SU-DHL-6 (cell line): ENCODE results near the gene TRIM54.

ENCODE experiments used
- H2AFZ ChIP-seq: fragments of 200-600 bp; sonication (generic); 2 replicates; pipeline ENCODE4 v1.6.1; 2014; ENCODE audit warnings: low read depth, mild to moderate bottlenecking, moderate library complexity, mixed read lengths, antibody characterized with exemption, low read length; ENCODE audit not compliant: severe bottlenecking
- H3F3A ChIP-seq: fragments of 200-600 bp; shearing (Covaris generic); 2 replicates; pipeline ENCODE4 v1.6.0; 2016; ENCODE audit warnings: antibody characterized with exemption, mild to moderate bottlenecking; ENCODE audit not compliant: insufficient read depth
- H3K27ac ChIP-seq: fragments of 200-600 bp; sonication (generic); 2 replicates; pipeline ENCODE4 v1.5.1; 2016; ENCODE audit warnings: low read depth, mild to moderate bottlenecking, low read length, moderate library complexity, mixed read lengths
- H3K27me3 ChIP-seq: fragments of 200-600 bp; sonication (generic), shearing (Covaris generic); 2 replicates; pipeline ENCODE4 v1.6.0; 2014; ENCODE audit warnings: mild to moderate bottlenecking, low read length
- H3K36me3 ChIP-seq: fragments of 200-600 bp; sonication (generic); 2 replicates; pipeline ENCODE4 v1.6.1; 2014; ENCODE audit warnings: mild to moderate bottlenecking, low read length, mixed read lengths
- H3K4me2 ChIP-seq: fragments of 300-600, 200-600 bp; shearing (Covaris generic), sonication (generic); 2 replicates; pipeline ENCODE4 v1.6.0; 2014; ENCODE audit warnings: low read length, low read depth, mild to moderate bottlenecking; ENCODE audit not compliant: poor library complexity, severe bottlenecking
- H3K4me3 ChIP-seq: fragments of 200-600 bp; sonication (generic); 2 replicates; pipeline ENCODE4 v1.5.1; 2014; ENCODE audit warnings: antibody characterized with exemption, low read length, mild to moderate bottlenecking, mixed read lengths; ENCODE audit not compliant: insufficient read depth, poor library complexity, severe bottlenecking
- H3K79me2 ChIP-seq: fragments of 200-600 bp; sonication (generic); 2 replicates; pipeline ENCODE4 v1.6.1; 2014; ENCODE audit warnings: mild to moderate bottlenecking, low read length, moderate library complexity; ENCODE audit not compliant: insufficient read depth
- H3K9ac ChIP-seq: fragments of 200-600 bp; sonication (generic); 2 replicates; pipeline ENCODE4 v1.7.0; 2014; ENCODE audit warnings: mild to moderate bottlenecking, low read length
- H3K9me2 ChIP-seq: fragments of 200-600 bp; sonication (generic); replicated peaks from 2 replicates; pipeline ENCODE4 v1.6.1; 2014; ENCODE audit warnings: low read length; ENCODE audit not compliant: insufficient read depth
- H3K9me3 ChIP-seq: fragments of 200-600 bp; sonication (generic); 2 replicates; pipeline ENCODE4 v1.6.1; 2014; ENCODE audit warnings: low read length, mixed read lengths; ENCODE audit not compliant: insufficient read depth
- H4K20me1 ChIP-seq: fragments of 200-600 bp; sonication (generic); 2 replicates; pipeline ENCODE4 v1.6.1; 2014; ENCODE audit warnings: low read depth, mild to moderate bottlenecking, antibody characterized with exemption, low read length, moderate library complexity, mixed read lengths
- CTCF ChIP-seq: fragments of 200-600 bp; sonication (generic); IDR thresholded peaks from one replicate; pipeline ENCODE4 v1.5.1; 2017; ENCODE audit warnings: antibody characterized with exemption, mild to moderate bottlenecking, low read length, moderate library complexity; ENCODE audit not compliant: insufficient read depth, poor library complexity, severe bottlenecking
- EZH2phosphoT487 ChIP-seq: fragments of 200-600 bp; sonication (generic), shearing (Covaris generic); conservative IDR thresholded peaks from 2 replicates; pipeline ENCODE4 v1.6.1; 2018; ENCODE audit warnings: mild to moderate bottlenecking, antibody characterized with exemption, low read length, moderate library complexity, mixed read lengths

Gene TRIM54

GRCh38 chr2:27306136-27306535 lies 23.9 kb downstream of the TRIM54 start:
- no peak overlapping the region for H3K4me3 ChIP-seq
- no peaks in the 10 kb centered on the region for H4K20me1 ChIP-seq
- no peaks in the 10 kb centered on the region for H3K36me3 ChIP-seq
- no peak for TF ChIP-seq CTCF
- TF ChIP-seq EZH2phosphoT487 = no peak
- H3K4me2 ChIP-seq = no peak overlapping the region
- no peaks in the 10 kb centered on the region for H3K9me2 ChIP-seq
- no peak overlapping the region for H3K9ac ChIP-seq
- H2AFZ ChIP-seq = no peak overlapping the region
- H3F3A ChIP-seq = no peaks in the 10 kb centered on the region
- H3K27ac ChIP-seq = no peak overlapping the region
- H3K79me2 ChIP-seq = no peaks in the 10 kb centered on the region
- H3K27me3 ChIP-seq = no peaks in the 10 kb centered on the region
- no peaks in the 10 kb centered on the region for H3K9me3 ChIP-seq

- Histone ChIP-seq H3K4me2 (no peak overlapping the region), H2AFZ (no peak overlapping the region), H3K9ac (no peak overlapping the region), H3F3A (no peaks in the 10 kb centered on the region), H3K27ac (no peak overlapping the region), H4K20me1 (no peaks in the 10 kb centered on the region), H3K79me2 (no peaks in the 10 kb centered on the region), H3K27me3 (no peaks in the 10 kb centered on the region), H3K36me3 (no peaks in the 10 kb centered on the region), H3K9me2 (no peaks in the 10 kb centered on the region), H3K9me3 (no peaks in the 10 kb centered on the region), H3K4me3 (no peak overlapping the region)
- TF ChIP-seq EZH2phosphoT487 (no peak), CTCF (no peak)
These were observed 24.5 kb downstream of the TRIM54 start for GRCh38 chr2:27306573-27307286.

- Histone ChIP-seq H3K4me2 (no peak overlapping the region), H3K27me3 (no peaks in the 10 kb centered on the region), H4K20me1 (no peaks in the 10 kb centered on the region), H3K4me3 (no peak overlapping the region), H3K9ac (no peak overlapping the region), H3K9me3 (no peaks in the 10 kb centered on the region), H3K79me2 (no peaks in the 10 kb centered on the region), H2AFZ (no peak overlapping the region), H3F3A (no peaks in the 10 kb centered on the region), H3K9me2 (no peaks in the 10 kb centered on the region), H3K36me3 (no peaks in the 10 kb centered on the region), H3K27ac (no peak overlapping the region)
- TF ChIP-seq CTCF (no peak), EZH2phosphoT487 (no peak)
These were observed 25.0 kb downstream of the TRIM54 start for GRCh38 chr2:27307287-27307544.
